K562 (cell line): Measurements from ENCODE around the gene TRPC1. TPM values are rescaled to one million over a fixed set of nuclear protein-coding genes. Genes with fewer than 3 reads are reported as not detected.

ENCODE experiments used
- ASH1L ChIP-seq: fragments of 450-650 bp; IDR thresholded peaks from 2 replicates; pipeline ENCODE4 v1.6.1; 2018; ENCODE audit warnings: borderline replicate concordance, mild to moderate bottlenecking, low read depth; ENCODE audit not compliant: partially characterized antibody
- CEBPB ChIP-seq: fragments of 450-650 bp; IDR thresholded peaks from 2 replicates; pipeline ENCODE4 v1.6.1; 2016; ENCODE audit warnings: missing genetic modification characterization, missing compliant biosample characterization
- ELF2 ChIP-seq: fragments of 250-450 bp; sonication (Bioruptor Pico); IDR thresholded peaks from 2 replicates; pipeline ENCODE4 v1.5.0; 2021; ENCODE audit warnings: mild to moderate bottlenecking
- FOXK2 ChIP-seq, 2 experiments: fragments of 450-650 bp; IDR thresholded peaks in 1 of 2; conservative IDR thresholded peaks in 1 of 2; 2 replicates each; pipeline ENCODE4 v1.6.1; 2016; ENCODE audit warnings: low read depth in 2 of 2, mild to moderate bottlenecking in 1 of 2
- HEY1 ChIP-seq: fragments of 250-450 bp; sonication (Bioruptor Pico); IDR thresholded peaks from 2 replicates; pipeline ENCODE4 v1.5.0; 2020; ENCODE audit warnings: mild to moderate bottlenecking, moderate library complexity, borderline replicate concordance
- HMG20A ChIP-seq: fragments of 450-650 bp; formaldehyde crosslinking; conservative IDR thresholded peaks from 2 replicates; pipeline ENCODE4 v1.4.0; 2020; ENCODE audit warnings: mild to moderate bottlenecking, mixed read lengths
- HMG20B ChIP-seq: fragments of 250-450 bp; sonication (Bioruptor Pico); IDR thresholded peaks from 2 replicates; pipeline ENCODE4 v1.5.0; 2021; ENCODE audit warnings: mild to moderate bottlenecking
- HNRNPLL ChIP-seq: fragments of 200-400 bp; formaldehyde crosslinking; IDR thresholded peaks from 2 replicates; pipeline ENCODE4 v1.6.1; 2017; ENCODE audit warnings: low read length, low read depth, mild to moderate bottlenecking; ENCODE audit not compliant: poor library complexity, severe bottlenecking
- KAT8 ChIP-seq: fragments of 450-650 bp; IDR thresholded peaks from 2 replicates; pipeline ENCODE4 v1.6.1; 2016; ENCODE audit warnings: low read depth, mild to moderate bottlenecking
- MXI1 ChIP-seq: IDR thresholded peaks from 2 replicates; pipeline ENCODE4 v1.6.1; 2011; ENCODE audit warnings: low read depth, mild to moderate bottlenecking, improper control_type of control experiment, low read length
- NR2C2 ChIP-seq, 2 experiments: fragments of 200-800 bp in 1 of 2; sonication (Bioruptor generic) in 1 of 2; sonication (generic) in 1 of 2; formaldehyde crosslinking in 1 of 2; IDR thresholded peaks; 2 replicates each; pipeline versions ENCODE4 v1.6.1 to v1.8.0; 2016 to 2022; ENCODE audit warnings: mild to moderate bottlenecking in 1 of 2, missing compliant biosample characterization in 1 of 2, missing genetic modification characterization in 1 of 2, missing genetic modification reagents in 1 of 2
- POLR2B ChIP-seq: fragments of 450-650 bp; IDR thresholded peaks from 2 replicates; pipeline ENCODE4 v1.6.1; 2018; ENCODE audit warnings: low read depth; ENCODE audit not compliant: partially characterized antibody
- RB1 ChIP-seq: fragments of 450-650 bp; IDR thresholded peaks from 2 replicates; pipeline ENCODE4 v1.6.1; 2017; ENCODE audit warnings: low read depth, mild to moderate bottlenecking
- RBFOX2 ChIP-seq: fragments of 200-400 bp; formaldehyde crosslinking; IDR thresholded peaks from 2 replicates; pipeline ENCODE4 v1.6.1; 2017; ENCODE audit warnings: low read depth, mild to moderate bottlenecking, low read length, moderate library complexity
- SLC30A9 ChIP-seq: fragments of 250-450 bp; sonication (Bioruptor Pico); IDR thresholded peaks from 2 replicates; pipeline ENCODE4 v1.8.0; 2022; ENCODE audit warnings: mild to moderate bottlenecking, moderate library complexity
- ZNF316 ChIP-seq: fragments of 450-650 bp; IDR thresholded peaks from 2 replicates; pipeline ENCODE4 v1.6.1; 2016
- ZNF41 ChIP-seq: fragments of 250-450 bp; sonication (Bioruptor Pico); conservative IDR thresholded peaks from 2 replicates; pipeline ENCODE4 v1.4.0; 2020; ENCODE audit warnings: mild to moderate bottlenecking
- ZNF436 ChIP-seq: fragments of 250-450, 450-650 bp; sonication (Bioruptor Pico); formaldehyde crosslinking; IDR thresholded peaks from 2 replicates; pipeline ENCODE4 v1.7.0; 2020; ENCODE audit warnings: mild to moderate bottlenecking
- polyA plus RNA-seq, 8 experiments: library from polyadenylated mRNA; depleted of rRNA in 4 of 8; stranded (reverse) in 5 of 8; unstranded in 3 of 8; fragments of >200 nt; fragmentation: Nextera tagmentation in 2 of 8; fragmentation: Illumina TruSeq in 1 of 8; extraction: Ambion mirVana in 2 of 8; extraction: Trizol in 1 of 8; gene quantifications; 2 replicates each; pipeline versions ENCODE4 v1.2.1 to v1.2.3, GENCODE V29; 2011 to 2014; ENCODE audit warnings: inconsistent platforms in 1 of 8, missing spikeins in 1 of 8
- total RNA-seq, 7 experiments: library from RNA; depleted of rRNA in 6 of 7; stranded (reverse); fragments of >200 nt in 6 of 7; fragmentation: Illumina TruSeq in 2 of 7; extraction: Trizol in 2 of 7; gene quantifications; 2 replicates each; pipeline versions ENCODE4 v1.2.1 to v1.2.3, GENCODE V29; 2011 to 2021; ENCODE audit warnings: low replicate concordance in 1 of 7
- TF ChIP-seq, protein P1 (sequence below): IDR thresholded peaks from 2 replicates; pipeline ENCODE4 v1.6.1; 2014; ENCODE audit warnings: antibody characterized with exemption
- TF ChIP-seq, protein P2 (sequence below), 2 experiments: fragments of 450-650 bp in 1 of 2; sonication (generic) in 1 of 2; formaldehyde crosslinking in 1 of 2; IDR thresholded peaks in 1 of 2; conservative IDR thresholded peaks in 1 of 2; 2 replicates each; pipeline versions ENCODE4 v1.6.1 to v1.8.1; 2016 to 2023; ENCODE audit warnings: mild to moderate bottlenecking in 2 of 2, moderate library complexity in 2 of 2, inconsistent platforms in 1 of 2, missing genetic modification reagents in 1 of 2
- TF ChIP-seq, protein P3 (sequence below): IDR thresholded peaks from 3 replicates; pipeline ENCODE4 v1.6.1; 2011; ENCODE audit warnings: borderline replicate concordance, mild to moderate bottlenecking, moderate library complexity; ENCODE audit not compliant: insufficient read length; ENCODE audit errors: extremely low read depth
- TF ChIP-seq, protein P4 (sequence below): fragments of 250-450 bp; sonication (Bioruptor Pico); IDR thresholded peaks from 2 replicates; pipeline ENCODE4 v1.5.1; 2021; ENCODE audit warnings: mild to moderate bottlenecking

Gene TRPC1
- total and polyA plus RNA-seq, 9 of the 15 experiments (the other 6 are each of a cell fraction or from before 2014, with no cell fraction given) = 1.4 to 6.5 (median 3.0) TPM

DNA sequence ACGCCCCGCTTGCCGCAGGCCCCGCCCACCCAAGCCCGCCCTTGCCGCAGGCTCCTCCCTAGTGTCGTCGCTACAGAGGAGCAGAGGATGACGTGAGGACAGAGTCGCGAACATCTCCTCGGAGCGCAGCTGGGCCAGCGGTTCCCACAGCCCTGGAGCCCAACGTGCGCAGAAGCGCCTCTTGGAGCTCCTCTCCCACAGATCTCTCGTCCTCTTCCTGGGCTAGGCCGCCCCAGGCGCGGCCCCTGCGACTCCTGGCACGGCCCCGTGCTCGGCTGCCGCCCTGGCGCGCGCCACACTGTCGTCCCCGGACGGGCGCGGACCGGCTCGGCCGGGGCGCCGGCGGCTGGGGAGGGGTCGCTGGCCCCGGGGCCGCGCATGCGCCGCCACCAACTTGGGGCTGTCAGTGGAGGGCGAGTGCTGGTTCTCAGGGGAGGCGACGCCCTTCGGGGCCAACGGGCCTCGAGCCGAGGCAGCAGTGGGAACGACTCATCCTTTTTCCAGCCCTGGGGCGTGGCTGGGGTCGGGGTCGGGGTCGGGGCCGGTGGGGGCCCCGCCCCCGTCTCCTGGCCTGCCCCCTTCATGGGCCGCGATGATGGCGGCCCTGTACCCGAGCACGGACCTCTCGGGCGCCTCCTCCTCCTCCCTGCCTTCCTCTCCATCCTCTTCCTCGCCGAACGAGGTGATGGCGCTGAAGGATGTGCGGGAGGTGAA is at the start of gene TRPC1 (continued):
- TF ChIP-seq, protein P1, sequence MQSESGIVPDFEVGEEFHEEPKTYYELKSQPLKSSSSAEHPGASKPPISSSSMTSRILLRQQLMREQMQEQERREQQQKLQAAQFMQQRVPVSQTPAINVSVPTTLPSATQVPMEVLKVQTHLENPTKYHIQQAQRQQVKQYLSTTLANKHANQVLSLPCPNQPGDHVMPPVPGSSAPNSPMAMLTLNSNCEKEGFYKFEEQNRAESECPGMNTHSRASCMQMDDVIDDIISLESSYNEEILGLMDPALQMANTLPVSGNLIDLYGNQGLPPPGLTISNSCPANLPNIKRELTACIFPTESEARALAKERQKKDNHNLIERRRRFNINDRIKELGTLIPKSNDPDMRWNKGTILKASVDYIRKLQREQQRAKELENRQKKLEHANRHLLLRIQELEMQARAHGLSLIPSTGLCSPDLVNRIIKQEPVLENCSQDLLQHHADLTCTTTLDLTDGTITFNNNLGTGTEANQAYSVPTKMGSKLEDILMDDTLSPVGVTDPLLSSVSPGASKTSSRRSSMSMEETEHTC = no peak
- TF ChIP-seq, protein P2, sequence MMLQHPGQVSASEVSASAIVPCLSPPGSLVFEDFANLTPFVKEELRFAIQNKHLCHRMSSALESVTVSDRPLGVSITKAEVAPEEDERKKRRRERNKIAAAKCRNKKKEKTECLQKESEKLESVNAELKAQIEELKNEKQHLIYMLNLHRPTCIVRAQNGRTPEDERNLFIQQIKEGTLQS (IDR thresholded peaks at IDR 0.05) = no peak
- TF ChIP-seq, protein P2 (CRISPR knock-in tag; conservative IDR thresholded peaks at IDR 0.05) = no peak
- TF ChIP-seq POLR2B (peak; percentile 70), MXI1 (no peak), HMG20B (CRISPR knock-in tag) (no peak), ELF2 (CRISPR knock-in tag) (no peak), HEY1 (CRISPR knock-in tag) (no peak), HNRNPLL (no peak), ZNF436 (no peak), CEBPB (no peak), ASH1L (no peak), SLC30A9 (CRISPR knock-in tag) (no peak), RBFOX2 (peak; percentile 80), NR2C2 (CRISPR knock-in tag; IDR thresholded peaks at IDR 0.05) (no peak), NR2C2 (tag; IDR thresholded peaks at IDR 0.05) (peak; percentile 85), FOXK2 (conservative IDR thresholded peaks at IDR 0.05 in 1 of 2, IDR thresholded peaks at IDR 0.05 in 1 of 2; ENCODE audit: low read depth in 2 of 2) (no peak), RB1 (peak; percentile 75), ZNF41 (CRISPR knock-in tag) (no peak), HMG20A (CRISPR knock-in tag) (no peak), ZNF316 (no peak), KAT8 (no peak)
- TF ChIP-seq, protein P3, sequence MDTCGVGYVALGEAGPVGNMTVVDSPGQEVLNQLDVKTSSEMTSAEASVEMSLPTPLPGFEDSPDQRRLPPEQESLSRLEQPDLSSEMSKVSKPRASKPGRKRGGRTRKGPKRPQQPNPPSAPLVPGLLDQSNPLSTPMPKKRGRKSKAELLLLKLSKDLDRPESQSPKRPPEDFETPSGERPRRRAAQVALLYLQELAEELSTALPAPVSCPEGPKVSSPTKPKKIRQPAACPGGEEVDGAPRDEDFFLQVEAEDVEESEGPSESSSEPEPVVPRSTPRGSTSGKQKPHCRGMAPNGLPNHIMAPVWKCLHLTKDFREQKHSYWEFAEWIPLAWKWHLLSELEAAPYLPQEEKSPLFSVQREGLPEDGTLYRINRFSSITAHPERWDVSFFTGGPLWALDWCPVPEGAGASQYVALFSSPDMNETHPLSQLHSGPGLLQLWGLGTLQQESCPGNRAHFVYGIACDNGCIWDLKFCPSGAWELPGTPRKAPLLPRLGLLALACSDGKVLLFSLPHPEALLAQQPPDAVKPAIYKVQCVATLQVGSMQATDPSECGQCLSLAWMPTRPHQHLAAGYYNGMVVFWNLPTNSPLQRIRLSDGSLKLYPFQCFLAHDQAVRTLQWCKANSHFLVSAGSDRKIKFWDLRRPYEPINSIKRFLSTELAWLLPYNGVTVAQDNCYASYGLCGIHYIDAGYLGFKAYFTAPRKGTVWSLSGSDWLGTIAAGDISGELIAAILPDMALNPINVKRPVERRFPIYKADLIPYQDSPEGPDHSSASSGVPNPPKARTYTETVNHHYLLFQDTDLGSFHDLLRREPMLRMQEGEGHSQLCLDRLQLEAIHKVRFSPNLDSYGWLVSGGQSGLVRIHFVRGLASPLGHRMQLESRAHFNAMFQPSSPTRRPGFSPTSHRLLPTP = no peak
- TF ChIP-seq, protein P4, sequence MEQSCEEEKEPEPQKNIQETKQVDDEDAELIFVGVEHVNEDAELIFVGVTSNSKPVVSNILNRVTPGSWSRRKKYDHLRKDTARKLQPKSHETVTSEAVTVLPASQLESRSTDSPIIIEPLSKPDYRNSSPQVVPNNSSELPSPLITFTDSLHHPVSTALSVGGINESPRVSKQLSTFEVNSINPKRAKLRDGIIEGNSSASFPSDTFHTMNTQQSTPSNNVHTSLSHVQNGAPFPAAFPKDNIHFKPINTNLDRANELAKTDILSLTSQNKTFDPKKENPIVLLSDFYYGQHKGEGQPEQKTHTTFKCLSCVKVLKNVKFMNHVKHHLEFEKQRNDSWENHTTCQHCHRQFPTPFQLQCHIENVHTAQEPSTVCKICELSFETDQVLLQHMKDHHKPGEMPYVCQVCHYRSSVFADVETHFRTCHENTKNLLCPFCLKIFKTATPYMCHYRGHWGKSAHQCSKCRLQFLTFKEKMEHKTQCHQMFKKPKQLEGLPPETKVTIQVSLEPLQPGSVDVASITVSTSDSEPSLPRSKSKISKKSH (CRISPR knock-in tag) = no peak
